Immature natural killer cell (primary cell): ENCODE data around the gene NPAS3. TPM values are rescaled to one million over a fixed set of nuclear protein-coding genes. Genes with fewer than 3 reads are reported as not detected.
A peak's percentile ranks its signal among the peaks of the same experiment; 100 is the strongest.

Experiments used
- DNase-seq, 3 donors: peaks; one replicate each; pipeline ENCODE4 v3.0.0; 2022; ENCODE audit warnings: mixed read lengths in 1 of 3
- H3K27ac Mint-ChIP-seq, 6 donors: one replicate each; pipeline ENCODE4 v1.8.0; 2020; ENCODE audit warnings: mixed read lengths in 6 of 6, mild to moderate bottlenecking in 5 of 6, inconsistent platforms in 4 of 6, moderate library complexity in 3 of 6
- H3K27me3 Mint-ChIP-seq, 3 donors: one replicate each; pipeline ENCODE4 v1.8.0; 2020 to 2021; ENCODE audit warnings: low read depth in 3 of 3, mild to moderate bottlenecking in 3 of 3, mixed read lengths in 3 of 3, moderate library complexity in 3 of 3, inconsistent platforms in 1 of 3
- H3K36me3 Mint-ChIP-seq, 3 donors: one replicate each; pipeline ENCODE4 v1.8.0; 2020; ENCODE audit warnings: mixed read lengths in 3 of 3, inconsistent platforms in 2 of 3, mild to moderate bottlenecking in 2 of 3
- H3K4me1 Mint-ChIP-seq, 2 donors: one replicate each; pipeline ENCODE4 v1.8.0; 2020; ENCODE audit warnings: inconsistent platforms in 2 of 2, mild to moderate bottlenecking in 2 of 2, mixed read lengths in 2 of 2, moderate library complexity in 1 of 2
- H3K4me3 Mint-ChIP-seq, 5 donors: one replicate each; pipeline ENCODE4 v1.8.0; 2020; ENCODE audit warnings: mild to moderate bottlenecking in 5 of 5, mixed read lengths in 5 of 5, inconsistent platforms in 3 of 5, moderate library complexity in 3 of 5
- H3K9me3 Mint-ChIP-seq, 6 donors: one replicate each; pipeline ENCODE4 v1.8.0; 2020; ENCODE audit warnings: mild to moderate bottlenecking in 6 of 6, mixed read lengths in 6 of 6, inconsistent platforms in 4 of 6, moderate library complexity in 3 of 6
- polyA plus RNA-seq, 3 donors: library from polyadenylated mRNA; unstranded; fragments of 300-500 nt; fragmentation: Illumina TruSeq; gene quantifications; one replicate each; pipeline ENCODE4 v1.2.3, GENCODE V29; 2021

The NPAS3 gene
- polyA plus RNA-seq, 3 donors from 2014 or later = not detected

DNA sequence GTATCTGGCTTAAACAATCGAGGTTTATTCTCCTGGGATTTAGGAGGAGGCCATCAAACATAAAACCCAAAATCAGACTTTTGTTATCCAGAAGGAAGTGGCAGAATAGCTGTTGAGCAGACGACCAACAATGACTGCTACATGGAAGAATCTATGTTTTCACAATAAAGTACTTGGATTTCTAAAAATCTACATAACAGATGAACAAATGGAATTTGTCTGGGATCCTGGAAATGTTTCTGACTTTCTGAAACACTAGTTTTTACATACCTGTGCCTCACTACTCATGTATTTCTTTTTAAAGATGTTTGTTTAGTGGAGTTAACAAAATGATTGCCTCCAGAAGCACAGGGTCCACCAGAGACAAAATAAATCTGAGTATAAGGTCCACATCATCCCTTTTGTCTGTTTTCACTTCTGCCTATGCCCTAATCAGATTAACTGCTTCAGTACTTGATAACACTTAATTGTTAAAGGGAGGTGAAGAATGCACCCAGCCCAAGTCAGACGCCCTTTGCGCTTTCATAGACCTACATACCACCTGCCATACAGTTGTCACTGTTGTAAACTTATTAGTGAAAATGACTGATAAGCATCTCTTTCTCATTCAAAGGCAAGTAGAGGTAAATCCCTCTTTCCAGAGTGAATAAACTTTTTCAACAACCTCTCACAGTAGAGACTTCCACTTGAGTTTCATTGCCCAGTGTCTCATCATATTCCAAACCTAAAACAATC is 847.6 kb downstream of the NPAS3 start:
- Mint-ChIP-seq H3K9me3 (peaks cover 0 to 4% (median under 1%) of the 10 kb centered on the region in 6 donors), H3K27me3 (peaks cover 0 to 4% (median 0%) of the 10 kb centered on the region in 3 donors), H3K36me3 (no peaks in the 10 kb centered on the region), H3K4me1 (peaks cover 2 to 4% of the 10 kb centered on the region in 2 donors), H3K4me3 (no peak overlapping the region), H3K27ac (no peak overlapping the region)
- no peak for DNase-seq

- H3K27ac Mint-ChIP-seq = no peak overlapping the region
- DNase-seq = no peak
- no peaks in the 10 kb centered on the region for H3K36me3 Mint-ChIP-seq
- peaks cover 0 to 4% (median under 1%) of the 10 kb centered on the region in 6 donors for H3K9me3 Mint-ChIP-seq
- peaks cover 6 to 23% of the 10 kb centered on the region in 2 donors for H3K4me1 Mint-ChIP-seq
- no peak overlapping the region for H3K4me3 Mint-ChIP-seq
- H3K27me3 Mint-ChIP-seq = peaks cover 0 to 5% (median 4%) of the 10 kb centered on the region in 3 donors
These were observed 849.5 kb downstream of the NPAS3 start for GRCh38 chr14:33788161-33788560.

- Mint-ChIP-seq H3K27me3 (peaks cover 0 to 5% (median 2%) of the 10 kb centered on the region in 3 donors), H3K4me3 (no peak overlapping the region), H3K4me1 (peaks cover 6 to 25% of the 10 kb centered on the region in 2 donors), H3K9me3 (peaks cover 0 to 4% (median 0%) of the 10 kb centered on the region in 6 donors), H3K27ac (no peak overlapping the region), H3K36me3 (no peaks in the 10 kb centered on the region)
- no peak for DNase-seq
These were observed 852.3 kb downstream of the NPAS3 start for GRCh38 chr14:33790996-33791395.

GRCh38 chr14:33792009-33792719 is 853.5 kb downstream of the NPAS3 start:
- H3K4me1 Mint-ChIP-seq = peaks cover 6 to 25% of the 10 kb centered on the region in 2 donors
- H3K36me3 Mint-ChIP-seq = no peaks in the 10 kb centered on the region
- peak overlapping the region in 1 of 5 donors; percentile 68 for H3K4me3 Mint-ChIP-seq
- H3K9me3 Mint-ChIP-seq = peaks cover 0 to 4% (median 0%) of the 10 kb centered on the region in 6 donors
- H3K27me3 Mint-ChIP-seq = peaks cover 0 to 5% (median 2%) of the 10 kb centered on the region in 3 donors
- H3K27ac Mint-ChIP-seq = no peak overlapping the region
- no peak for DNase-seq

DNA sequence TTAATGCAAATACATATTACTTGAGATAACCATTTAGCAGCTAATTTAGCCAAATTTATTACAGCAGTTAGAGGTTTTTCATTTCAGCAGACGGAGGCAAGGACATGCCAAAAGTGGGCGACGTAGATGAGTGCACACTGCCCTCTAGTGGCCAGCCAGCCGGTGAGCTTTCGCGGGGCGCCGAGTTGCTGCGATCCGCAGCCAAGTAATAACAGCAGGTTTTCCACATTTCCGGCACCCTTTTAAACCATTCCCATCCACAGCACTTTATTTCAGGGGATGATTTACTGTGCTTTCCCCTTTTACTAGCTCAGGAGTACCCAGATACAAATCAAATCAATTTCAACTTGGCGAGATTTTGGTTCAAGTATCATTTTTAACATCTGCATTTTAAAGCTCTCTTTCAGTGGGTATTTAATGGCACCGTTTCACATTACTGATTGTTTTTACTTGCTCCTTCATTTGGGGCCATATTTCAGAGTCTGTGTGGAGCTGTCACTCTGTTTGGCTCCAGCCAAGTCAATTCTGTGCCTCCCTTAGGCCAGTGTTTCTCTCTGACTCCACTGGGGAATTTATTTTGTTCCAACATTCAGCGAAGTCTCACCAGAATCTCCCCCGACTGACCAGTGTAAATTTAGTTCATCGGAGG is 854.2 kb downstream of the NPAS3 start:
- Mint-ChIP-seq H3K9me3 (peaks cover 0 to 4% (median 0%) of the 10 kb centered on the region in 6 donors), H3K4me1 (peaks cover 6 to 25% of the 10 kb centered on the region in 2 donors), H3K4me3 (peak overlapping the region in 3 of 5 donors; percentile 5 to 68 (median 39)), H3K36me3 (no peaks in the 10 kb centered on the region), H3K27ac (no peak overlapping the region), H3K27me3 (peaks cover 0 to 5% (median 2%) of the 10 kb centered on the region in 3 donors)
- peak in 2 of 3 donors; percentile 21 to 23 for DNase-seq

DNA sequence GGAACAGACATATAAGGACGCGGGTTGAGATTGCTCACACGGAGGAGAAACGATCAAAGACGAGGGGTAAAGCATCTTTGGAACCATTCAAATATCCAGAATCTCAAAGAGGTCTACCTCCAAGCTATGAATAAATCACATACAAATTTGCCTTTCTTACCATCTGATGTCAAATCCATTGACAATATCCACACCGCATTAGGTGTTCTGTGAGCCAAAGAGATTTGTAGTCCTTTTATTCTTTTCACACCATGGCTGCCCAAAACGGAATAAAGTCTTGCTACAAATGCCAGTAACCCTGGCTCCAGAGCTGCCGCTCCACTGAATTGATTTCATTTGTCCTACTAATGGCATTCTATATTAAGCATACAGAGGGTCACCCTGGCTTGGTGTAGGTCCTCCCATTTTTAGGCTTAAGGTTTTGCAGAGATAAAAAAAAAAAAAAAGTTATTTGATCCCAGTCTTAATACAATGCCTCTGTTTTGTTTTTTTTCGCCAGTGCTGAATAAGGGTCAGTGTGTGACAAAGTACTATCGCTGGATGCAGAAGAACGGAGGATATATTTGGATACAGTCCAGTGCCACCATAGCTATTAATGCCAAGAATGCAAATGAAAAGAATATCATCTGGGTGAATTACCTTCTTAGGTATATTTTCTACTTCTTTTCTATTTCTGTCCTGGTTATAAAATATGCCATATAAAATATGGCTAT is 854.9 kb downstream of the NPAS3 start:
- Mint-ChIP-seq H3K27ac (no peak overlapping the region), H3K36me3 (no peaks in the 10 kb centered on the region), H3K27me3 (peaks cover 4 to 5% (median 5%) of the 10 kb centered on the region in 3 donors), H3K9me3 (peaks cover 0 to 4% (median 0%) of the 10 kb centered on the region in 6 donors), H3K4me3 (peak overlapping the region in 1 of 5 donors; percentile 68), H3K4me1 (peaks cover 6 to 25% of the 10 kb centered on the region in 2 donors)
- DNase-seq = no peak

DNA sequence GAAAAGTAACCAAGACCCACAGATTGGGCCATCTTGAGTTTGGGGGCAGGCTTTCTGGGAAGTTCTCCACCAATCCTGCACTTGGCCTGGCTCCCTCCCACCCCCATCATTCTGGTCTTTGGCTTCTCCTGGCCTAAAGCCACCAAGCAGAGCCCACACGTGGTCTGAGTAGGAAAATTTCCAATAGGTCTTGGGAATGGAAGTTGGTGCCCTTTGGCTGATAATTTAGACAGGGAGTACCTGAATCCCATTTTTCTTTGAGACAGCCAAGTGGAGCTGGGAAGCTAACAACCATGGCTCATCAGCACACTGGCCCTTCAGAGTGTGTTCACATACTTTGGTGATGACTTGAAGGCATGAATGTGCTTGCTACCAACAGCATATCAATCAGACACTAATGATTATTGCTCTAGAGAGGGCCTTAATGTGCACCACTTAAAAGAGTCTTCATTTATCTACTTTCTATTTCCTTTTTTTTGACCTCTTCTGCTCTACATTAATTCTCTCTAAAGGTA is 856.2 kb downstream of the NPAS3 start:
- DNase-seq = no peak
- peaks cover 0 to 2% (median 0%) of the 10 kb centered on the region in 6 donors for H3K9me3 Mint-ChIP-seq
- peaks cover 6 to 25% of the 10 kb centered on the region in 2 donors for H3K4me1 Mint-ChIP-seq
- no peak overlapping the region for H3K4me3 Mint-ChIP-seq
- H3K36me3 Mint-ChIP-seq = no peaks in the 10 kb centered on the region
- H3K27me3 Mint-ChIP-seq = peaks cover 4 to 8% (median 7%) of the 10 kb centered on the region in 3 donors
- no peak overlapping the region for H3K27ac Mint-ChIP-seq

DNA sequence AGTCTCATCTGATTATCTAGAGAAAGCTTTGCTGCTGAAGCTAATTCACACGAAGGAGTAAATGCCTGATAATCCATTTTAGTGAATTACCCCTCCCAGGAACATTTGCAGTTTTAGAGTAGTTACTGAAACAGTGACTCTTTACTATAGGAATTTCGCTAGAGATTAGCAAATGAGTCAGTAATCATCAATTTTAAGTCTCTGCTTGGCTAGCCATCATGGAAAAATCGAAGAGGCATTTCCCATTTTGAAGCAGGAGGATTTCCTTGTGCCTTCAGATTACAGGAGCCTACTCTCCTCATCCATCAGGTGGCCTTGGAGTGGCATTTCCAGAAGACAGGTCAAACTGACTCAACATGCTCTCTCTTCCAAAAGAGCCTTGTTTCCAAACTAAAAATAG is 857.7 kb downstream of the NPAS3 start:
- Mint-ChIP-seq H3K4me1 (peaks cover 5 to 25% of the 10 kb centered on the region in 2 donors), H3K27me3 (peaks cover 8 to 12% (median 10%) of the 10 kb centered on the region in 3 donors), H3K9me3 (peaks cover 0 to 5% (median 4%) of the 10 kb centered on the region in 6 donors), H3K27ac (no peak overlapping the region), H3K36me3 (peaks cover 0 to 4% (median 4%) of the 10 kb centered on the region in 3 donors), H3K4me3 (no peak overlapping the region)
- no peak for DNase-seq

GRCh38 chr14:33799705-33800570 is 861.3 kb downstream of the NPAS3 start:
- peaks cover 1 to 7% of the 10 kb centered on the region in 2 donors for H3K4me1 Mint-ChIP-seq
- peaks cover 8 to 14% (median 12%) of the 10 kb centered on the region in 3 donors for H3K27me3 Mint-ChIP-seq
- DNase-seq = no peak
- H3K27ac Mint-ChIP-seq = no peak overlapping the region
- peak overlapping the region in 2 of 5 donors; percentile 1 to 9 for H3K4me3 Mint-ChIP-seq
- H3K9me3 Mint-ChIP-seq = peaks cover 0 to 7% (median 4%) of the 10 kb centered on the region in 6 donors
- peaks cover 0 to 5% (median 4%) of the 10 kb centered on the region in 3 donors for H3K36me3 Mint-ChIP-seq

DNA sequence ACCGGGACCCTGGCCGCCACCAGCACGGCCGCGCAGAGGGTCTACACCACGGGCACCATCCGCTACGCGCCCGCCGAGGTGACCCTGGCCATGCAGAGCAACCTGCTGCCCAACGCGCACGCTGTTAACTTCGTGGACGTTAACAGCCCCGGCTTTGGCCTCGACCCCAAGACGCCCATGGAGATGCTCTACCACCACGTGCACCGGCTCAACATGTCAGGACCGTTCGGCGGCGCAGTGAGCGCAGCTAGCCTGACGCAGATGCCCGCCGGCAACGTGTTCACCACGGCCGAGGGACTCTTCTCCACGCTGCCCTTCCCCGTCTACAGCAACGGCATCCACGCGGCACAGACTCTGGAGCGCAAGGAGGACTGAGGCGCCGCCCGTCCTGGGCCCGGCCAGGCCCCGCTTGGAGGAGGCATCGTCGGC is 862.1 kb downstream of the NPAS3 start:
- Mint-ChIP-seq H3K27ac (no peak overlapping the region), H3K4me1 (peaks cover 1 to 7% of the 10 kb centered on the region in 2 donors), H3K27me3 (peaks cover 10 to 14% (median 12%) of the 10 kb centered on the region in 3 donors), H3K9me3 (peaks cover 0 to 7% (median 4%) of the 10 kb centered on the region in 6 donors), H3K4me3 (no peak overlapping the region), H3K36me3 (peaks cover 0 to 5% (median 4%) of the 10 kb centered on the region in 3 donors)
- no peak for DNase-seq

GRCh38 chr14:33802737-33803136 is 864.1 kb downstream of the NPAS3 start:
- peaks cover 0 to 5% (median 4%) of the 10 kb centered on the region in 3 donors for H3K36me3 Mint-ChIP-seq
- peaks cover 10 to 14% (median 12%) of the 10 kb centered on the region in 3 donors for H3K27me3 Mint-ChIP-seq
- H3K9me3 Mint-ChIP-seq = peaks cover 0 to 7% (median 4%) of the 10 kb centered on the region in 6 donors
- no peak overlapping the region for H3K27ac Mint-ChIP-seq
- no peak for DNase-seq
- no peak overlapping the region for H3K4me3 Mint-ChIP-seq
- peaks cover 1 to 7% of the 10 kb centered on the region in 2 donors for H3K4me1 Mint-ChIP-seq

DNA sequence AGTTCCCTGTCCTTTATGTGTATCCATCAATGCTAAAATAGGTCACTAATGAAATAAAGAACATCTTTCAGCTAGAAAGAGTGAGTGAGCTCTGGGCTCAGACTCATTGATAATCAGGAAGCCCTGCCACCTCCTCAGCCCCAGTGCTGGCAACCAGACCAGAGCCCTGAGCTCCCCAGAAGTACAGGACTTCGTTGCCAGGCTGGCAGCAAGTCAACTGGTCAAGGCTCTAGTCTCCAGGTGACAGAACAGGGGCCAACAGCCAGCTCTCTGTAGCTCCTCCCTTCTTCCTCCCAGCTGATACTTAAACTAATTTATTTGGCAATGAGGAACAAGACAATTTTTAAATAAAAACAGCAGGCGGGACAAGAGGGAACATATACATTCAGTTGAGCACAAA is 866.9 kb downstream of the NPAS3 start:
- peaks cover 6 to 11% (median 10%) of the 10 kb centered on the region in 3 donors for H3K27me3 Mint-ChIP-seq
- no peak for DNase-seq
- no peak overlapping the region for H3K4me3 Mint-ChIP-seq
- peaks cover 2 to 7% (median 5%) of the 10 kb centered on the region in 6 donors for H3K9me3 Mint-ChIP-seq
- peaks cover 0 to 5% (median 4%) of the 10 kb centered on the region in 3 donors for H3K36me3 Mint-ChIP-seq
- H3K27ac Mint-ChIP-seq = no peak overlapping the region
- H3K4me1 Mint-ChIP-seq = peaks cover 1 to 7% of the 10 kb centered on the region in 2 donors
